T-helper 1 cell treated with Interleukin-12 subunit alpha and Interleukin-12 subunit beta and Interleukin-4 antibody, amounts not matched to agents 30 μg/mL and 1 μg/mL, for 36 hours (primary cell): ENCODE results near the gene ABHD3.
"Not testable (repeated sequence)": the region's sequence is repeated elsewhere in the genome, so short reads cannot be mapped to it uniquely, and the experiment has no call there.

ENCODE experiments used
- H3K27ac Mint-ChIP-seq: one replicate; pipeline ENCODE4 v1.8.0; 2021; ENCODE audit warnings: mild to moderate bottlenecking, mixed read lengths
- H3K27me3 Mint-ChIP-seq: one replicate; pipeline ENCODE4 v1.8.0; 2021; ENCODE audit warnings: low read depth, mixed read lengths
- H3K36me3 Mint-ChIP-seq: one replicate; pipeline ENCODE4 v1.8.0; 2021; ENCODE audit warnings: low read depth, mixed read lengths
- H3K4me1 Mint-ChIP-seq: one replicate; pipeline ENCODE4 v1.8.0; 2021; ENCODE audit warnings: low read depth, mixed read lengths
- H3K4me3 Mint-ChIP-seq: one replicate; pipeline ENCODE4 v1.8.0; 2021; ENCODE audit warnings: mild to moderate bottlenecking, moderate library complexity, mixed read lengths
- H3K9me3 Mint-ChIP-seq: one replicate; pipeline ENCODE4 v1.8.0; 2021; ENCODE audit warnings: mixed read lengths

Gene ABHD3

GRCh38 chr18:21704603-21705364 lies at the start of gene ABHD3:
ABHD3 (minus strand) TSS chr18:21704774; CDS start chr18:21704665, 109 bp downstream.
- H3K36me3 Mint-ChIP-seq: peaks cover 13% of the 10 kb centered on the region
- peaks cover 31% of the 10 kb centered on the region for H3K4me1 Mint-ChIP-seq
- H3K27me3 Mint-ChIP-seq: no peaks in the 10 kb centered on the region
- no peaks in the 10 kb centered on the region for H3K9me3 Mint-ChIP-seq
- H3K27ac Mint-ChIP-seq: peak within 1 kb of the TSS; percentile 98
- H3K4me3 Mint-ChIP-seq: peak within 1 kb of the TSS; percentile 99

GRCh38 chr18:21747764-21748693 lies 43.5 kb upstream of the ABHD3 start:
- H3K36me3 Mint-ChIP-seq: peaks cover 8% of the 10 kb centered on the region
- no peaks in the 10 kb centered on the region for H3K27me3 Mint-ChIP-seq
- no peak overlapping the region for H3K4me3 Mint-ChIP-seq
- H3K27ac Mint-ChIP-seq: peak overlapping the region; percentile 76
- no peaks in the 10 kb centered on the region for H3K9me3 Mint-ChIP-seq
- peaks cover 36% of the 10 kb centered on the region for H3K4me1 Mint-ChIP-seq

- no peak overlapping the region for H3K27ac Mint-ChIP-seq
- no peaks in the 10 kb centered on the region for H3K27me3 Mint-ChIP-seq
- peaks cover 40% of the 10 kb centered on the region for H3K4me1 Mint-ChIP-seq
- H3K36me3 Mint-ChIP-seq: peaks cover 9% of the 10 kb centered on the region
- no peak overlapping the region for H3K4me3 Mint-ChIP-seq
- no peaks in the 10 kb centered on the region for H3K9me3 Mint-ChIP-seq
These were observed 42.7 kb upstream of the ABHD3 start for GRCh38 chr18:21747268-21747667.

GRCh38 chr18:21745231-21745630 lies 40.7 kb upstream of the ABHD3 start:
- Mint-ChIP-seq H3K27me3 (no peaks in the 10 kb centered on the region), H3K27ac (no peak overlapping the region), H3K4me1 (peaks cover 44% of the 10 kb centered on the region), H3K9me3 (no peaks in the 10 kb centered on the region), H3K36me3 (peaks cover 6% of the 10 kb centered on the region), H3K4me3 (no peak overlapping the region)

- peaks cover 6% of the 10 kb centered on the region for H3K36me3 Mint-ChIP-seq
- H3K4me3 Mint-ChIP-seq: peak overlapping the region; percentile 74
- H3K9me3 Mint-ChIP-seq: no peaks in the 10 kb centered on the region
- peak overlapping the region; percentile 78 for H3K27ac Mint-ChIP-seq
- H3K27me3 Mint-ChIP-seq: peaks cover under 1% of the 10 kb centered on the region
- H3K4me1 Mint-ChIP-seq: peaks cover 47% of the 10 kb centered on the region
These were observed 38.7 kb upstream of the ABHD3 start for GRCh38 chr18:21743166-21743832.

GRCh38 chr18:21742315-21742687 lies 37.7 kb upstream of the ABHD3 start:
- Mint-ChIP-seq H3K27me3 (peaks cover 6% of the 10 kb centered on the region), H3K4me1 (peaks cover 38% of the 10 kb centered on the region), H3K4me3 (peak overlapping the region; percentile 81), H3K36me3 (peaks cover 6% of the 10 kb centered on the region), H3K27ac (peak overlapping the region; percentile 72), H3K9me3 (peaks cover 3% of the 10 kb centered on the region)

GRCh38 chr18:21741562-21742314 lies 37.2 kb upstream of the ABHD3 start:
- H3K27me3 Mint-ChIP-seq: peaks cover 7% of the 10 kb centered on the region
- H3K9me3 Mint-ChIP-seq: peaks cover 7% of the 10 kb centered on the region
- H3K4me1 Mint-ChIP-seq: peaks cover 33% of the 10 kb centered on the region
- H3K27ac Mint-ChIP-seq: peak overlapping the region; percentile 72
- H3K36me3 Mint-ChIP-seq: peaks cover 6% of the 10 kb centered on the region
- H3K4me3 Mint-ChIP-seq: peak overlapping the region; percentile 81

GRCh38 chr18:21741312-21741561 lies 36.7 kb upstream of the ABHD3 start:
- Mint-ChIP-seq H3K27me3 (peaks cover 12% of the 10 kb centered on the region), H3K4me3 (peak overlapping the region; percentile 81), H3K36me3 (peaks cover 10% of the 10 kb centered on the region), H3K9me3 (peaks cover 12% of the 10 kb centered on the region), H3K27ac (no peak overlapping the region), H3K4me1 (peaks cover 28% of the 10 kb centered on the region)

GRCh38 chr18:21740538-21741311 lies 36.2 kb upstream of the ABHD3 start, which contains the start of gene MIB1:
MIB1 (plus strand) TSS chr18:21740792; CDS start chr18:21741584, 792 bp downstream.
- peak within 1 kb of the TSS; percentile 93 for H3K27ac Mint-ChIP-seq
- H3K4me3 Mint-ChIP-seq: peak within 1 kb of the TSS; percentile 96
- H3K9me3 Mint-ChIP-seq: peaks cover 15% of the 10 kb centered on the region
- H3K36me3 Mint-ChIP-seq: peaks cover 11% of the 10 kb centered on the region
- peaks cover 27% of the 10 kb centered on the region for H3K4me1 Mint-ChIP-seq
- H3K27me3 Mint-ChIP-seq: peaks cover 14% of the 10 kb centered on the region

- Mint-ChIP-seq H3K36me3 (peaks cover 11% of the 10 kb centered on the region), H3K9me3 (peaks cover 15% of the 10 kb centered on the region), H3K27me3 (peaks cover 14% of the 10 kb centered on the region), H3K4me1 (peaks cover 25% of the 10 kb centered on the region), H3K4me3 (peak overlapping the region; percentile 96), H3K27ac (peak overlapping the region; percentile 93)
These were observed 35.3 kb upstream of the ABHD3 start for GRCh38 chr18:21739604-21740537.

GRCh38 chr18:21736926-21737325 lies 32.4 kb upstream of the ABHD3 start:
- H3K27me3 Mint-ChIP-seq: peaks cover 14% of the 10 kb centered on the region
- H3K4me3 Mint-ChIP-seq, H3K36me3 Mint-ChIP-seq, H3K4me1 Mint-ChIP-seq, H3K27ac Mint-ChIP-seq: not testable (repeated sequence)
- peaks cover 15% of the 10 kb centered on the region for H3K9me3 Mint-ChIP-seq

GRCh38 chr18:21735452-21736015 lies 31.0 kb upstream of the ABHD3 start:
- H3K4me1 Mint-ChIP-seq: peaks cover 6% of the 10 kb centered on the region
- H3K36me3 Mint-ChIP-seq: peaks cover 7% of the 10 kb centered on the region
- H3K9me3 Mint-ChIP-seq: peaks cover 15% of the 10 kb centered on the region
- no peak overlapping the region for H3K27ac Mint-ChIP-seq
- peaks cover 14% of the 10 kb centered on the region for H3K27me3 Mint-ChIP-seq
- no peak overlapping the region for H3K4me3 Mint-ChIP-seq
